Activated CD8-positive, alpha-beta memory T cell treated with anti-CD3 and anti-CD28 coated beads for 48 hours (primary cell): ENCODE data around the gene CHCHD6.
A peak's percentile ranks its signal among the peaks of the same experiment; 100 is the strongest.

ENCODE experiments used
- DNase-seq, 3 experiments: peaks; one replicate each; pipeline ENCODE4 v3.0.0-alpha.2; 2020; ENCODE audit warnings: low read depth in 2 of 3, low spot score in 2 of 3

CHCHD6 gene

DNA sequence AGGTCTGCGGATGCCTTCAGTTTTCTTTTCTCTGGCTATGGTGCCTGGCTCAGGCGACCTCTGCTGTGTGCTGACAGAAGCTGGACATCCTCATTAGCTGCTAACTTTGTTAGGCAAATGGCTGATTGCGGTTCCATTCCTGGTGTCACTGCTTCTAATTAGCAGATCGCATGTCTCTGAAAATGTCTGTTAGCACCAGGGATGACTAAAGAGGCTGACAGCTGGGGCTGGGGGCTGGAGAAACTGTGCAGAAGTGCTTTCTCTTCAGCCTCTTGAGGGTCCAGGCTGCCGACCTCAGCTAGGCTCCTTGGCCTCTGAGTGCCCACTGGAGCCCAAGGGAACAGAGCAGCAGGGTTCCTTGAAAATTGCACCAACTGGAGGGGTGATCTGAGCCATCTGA is 39.3 kb downstream of the CHCHD6 start:
- DNase-seq: no peak

GRCh38 chr3:126743781-126744180 is 39.7 kb downstream of the CHCHD6 start:
- DNase-seq: no peak

- DNase-seq: no peak
Measured at GRCh38 chr3:126745760-126746394, 41.8 kb downstream of the CHCHD6 start.

- DNase-seq: no peak
Measured at GRCh38 chr3:126746395-126747177, 42.5 kb downstream of the CHCHD6 start.

GRCh38 chr3:126747768-126748167 is 43.7 kb downstream of the CHCHD6 start:
- no peak for DNase-seq

DNA sequence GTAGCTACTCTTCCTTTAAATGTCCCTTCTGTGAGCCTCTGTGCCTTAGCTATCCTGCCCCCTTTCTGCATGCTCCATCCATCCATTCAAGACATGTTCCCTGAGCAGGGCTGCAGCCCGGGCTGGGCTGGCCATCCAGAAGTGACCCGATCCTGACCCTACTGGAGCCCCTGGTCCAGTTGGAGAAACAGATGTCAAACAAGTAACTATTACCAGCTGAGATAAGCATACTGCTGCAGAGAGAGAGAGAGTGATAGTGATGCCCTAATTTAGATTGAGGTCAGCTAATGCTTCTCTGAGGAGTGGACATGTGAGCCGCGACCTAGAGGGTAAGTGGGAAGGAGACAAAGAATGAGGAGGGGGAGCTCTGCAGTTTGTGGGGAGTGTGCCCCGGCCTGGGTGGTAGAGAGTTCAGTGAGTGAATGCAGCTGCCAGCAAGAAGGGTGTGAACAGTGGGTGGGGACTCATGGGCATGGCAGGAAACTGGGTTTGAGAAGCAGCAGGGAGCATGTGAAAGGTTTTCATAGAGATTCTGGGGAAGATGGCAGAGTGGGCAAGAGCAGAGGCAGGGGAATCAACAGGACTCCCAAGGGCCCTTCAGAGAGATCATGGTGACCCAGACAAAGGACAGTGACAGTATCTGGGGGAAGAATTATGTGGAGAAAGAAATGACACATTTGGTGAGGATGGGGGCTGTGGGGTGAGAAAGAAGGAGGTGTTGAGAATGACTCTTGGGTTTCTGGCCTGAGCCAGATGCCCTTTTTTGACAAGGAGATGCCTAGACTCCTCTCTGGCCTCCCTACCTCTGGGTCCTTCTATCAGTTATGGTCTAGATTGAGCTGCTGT is 44.9 kb downstream of the CHCHD6 start:
- no peak for DNase-seq

- no peak for DNase-seq
Measured at GRCh38 chr3:126749547-126749875, 45.5 kb downstream of the CHCHD6 start.

DNA sequence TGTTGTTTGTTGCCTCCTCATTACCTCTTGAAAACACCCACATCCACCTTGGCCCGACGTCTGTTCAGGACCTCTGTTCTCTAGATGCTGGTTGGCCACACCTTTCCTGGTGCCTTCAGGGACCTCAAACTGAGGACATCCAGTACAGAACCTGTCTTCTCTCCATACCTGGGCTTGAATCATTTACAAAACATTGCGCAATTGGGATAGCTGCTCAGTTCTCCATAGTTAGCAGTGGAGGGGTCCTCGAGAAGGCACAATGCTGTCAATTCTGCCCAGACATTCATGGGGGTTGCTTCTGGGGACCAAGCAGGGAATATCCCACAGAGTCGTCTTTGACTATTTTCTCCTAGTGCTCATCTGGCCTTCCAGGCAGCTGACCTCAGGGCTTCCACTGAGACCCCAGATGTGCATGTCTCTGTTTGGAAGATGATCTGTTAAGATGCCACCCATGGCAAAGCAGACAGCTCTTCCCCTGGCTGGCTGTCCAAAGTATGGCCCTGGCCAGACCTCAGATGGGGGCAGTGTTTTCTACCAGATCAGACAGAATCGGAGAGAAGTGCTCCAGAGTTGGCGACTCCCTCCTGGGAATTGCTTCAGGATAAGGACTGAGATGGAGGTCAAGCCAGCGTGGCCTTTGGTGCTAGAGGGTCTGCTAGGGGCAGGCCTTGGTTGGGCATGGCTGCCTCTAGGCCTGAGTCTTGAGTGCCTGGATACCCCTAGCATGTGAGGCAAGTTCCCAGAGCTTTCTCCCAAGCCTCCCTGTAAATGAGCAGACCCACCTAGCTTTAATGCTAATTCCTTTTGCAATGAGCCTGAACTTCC is 46.1 kb downstream of the CHCHD6 start:
- DNase-seq: no peak

DNA sequence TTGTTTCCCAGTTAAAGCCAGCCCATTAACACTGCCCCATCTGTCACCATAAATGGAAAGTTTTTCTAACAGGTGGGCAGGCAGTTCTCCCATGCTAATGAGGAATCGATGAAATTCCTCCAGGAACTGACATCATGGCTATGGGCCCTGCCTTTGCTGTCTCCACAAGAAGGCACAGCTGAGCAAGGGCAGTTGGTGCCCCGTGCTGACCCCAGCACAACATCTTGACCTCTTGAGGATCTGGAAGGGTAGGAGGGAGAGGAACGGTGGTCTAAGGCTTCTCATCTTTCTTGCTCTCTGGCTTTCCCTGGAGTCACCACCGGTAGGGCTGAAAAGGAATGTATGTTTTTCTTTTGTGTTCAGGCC is 46.7 kb downstream of the CHCHD6 start:
- DNase-seq: no peak

GRCh38 chr3:126751611-126752302 is 47.7 kb downstream of the CHCHD6 start:
- DNase-seq: no peak

- DNase-seq: peak; percentile 10 to 23 (median 14)
Measured at GRCh38 chr3:126752303-126753190, 48.5 kb downstream of the CHCHD6 start.

DNA sequence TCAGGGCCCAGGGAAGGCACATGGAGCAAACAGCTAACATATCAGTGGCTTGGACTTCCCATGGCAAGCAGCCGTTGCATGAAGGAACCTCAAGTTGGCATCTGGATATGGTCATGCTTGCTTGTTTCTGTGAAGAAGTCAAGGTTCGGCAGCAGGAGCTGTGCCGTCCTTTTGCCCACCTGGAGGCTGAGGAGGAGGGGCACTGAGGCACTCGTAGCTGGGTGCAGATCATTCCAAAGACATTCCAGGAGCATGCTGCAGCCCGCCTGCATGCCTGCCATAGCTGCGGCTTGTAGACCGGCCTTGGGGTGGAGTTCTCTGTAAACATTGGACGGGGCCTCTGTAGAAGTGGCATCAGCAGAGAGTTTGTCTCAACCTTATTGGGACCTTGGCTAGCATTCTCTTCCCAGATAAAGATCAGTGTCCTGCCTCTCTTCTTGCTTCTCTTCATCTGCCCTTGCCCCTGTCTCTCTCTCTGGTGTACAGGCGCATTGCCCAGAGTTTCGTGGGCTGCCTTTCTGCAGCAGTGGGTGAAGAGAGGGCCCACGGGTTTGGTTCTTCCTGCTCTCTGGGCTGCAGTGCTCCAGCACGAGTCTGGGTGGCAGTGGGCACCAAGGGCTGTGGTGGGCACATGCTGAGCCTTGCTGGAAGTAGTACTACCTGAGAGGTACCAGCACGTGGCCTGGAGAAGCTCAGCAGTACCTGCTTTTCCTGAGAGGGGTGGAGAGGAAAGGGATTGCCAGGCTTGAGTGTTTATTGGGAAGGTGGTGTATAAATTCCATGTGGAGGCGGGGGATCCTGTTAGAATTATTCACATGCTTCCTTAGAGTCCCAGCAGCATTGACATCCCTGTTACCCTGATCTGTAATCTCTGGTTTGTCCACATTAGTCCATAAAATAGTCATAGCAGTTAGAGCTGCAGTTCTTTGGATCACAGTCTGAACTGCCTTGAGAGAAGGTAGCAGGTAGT is 49.4 kb downstream of the CHCHD6 start:
- no peak for DNase-seq

DNA sequence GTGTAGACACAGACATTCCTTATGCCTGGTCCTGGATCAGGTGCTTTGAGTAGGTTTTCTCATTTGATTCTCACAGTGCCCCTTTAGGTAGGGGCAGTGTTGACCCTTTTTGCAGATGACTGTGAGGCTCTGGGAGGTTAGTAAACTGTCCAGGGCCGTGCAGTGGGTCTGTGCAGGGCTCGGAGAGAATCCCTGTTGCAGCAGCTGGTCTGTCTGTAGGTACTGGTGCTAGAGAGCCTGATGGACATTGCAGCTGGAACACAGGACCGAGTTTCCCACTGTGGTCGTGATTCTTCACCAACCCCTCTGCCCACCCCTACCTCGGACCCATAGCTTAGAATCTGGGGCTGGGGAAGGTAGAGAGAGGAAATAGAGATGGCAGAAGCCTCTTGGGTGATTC is 51.8 kb downstream of the CHCHD6 start:
- DNase-seq: no peak

- no peak for DNase-seq
Measured at GRCh38 chr3:126758026-126758425, 54.0 kb downstream of the CHCHD6 start.

GRCh38 chr3:126758882-126759281 is 54.8 kb downstream of the CHCHD6 start:
- DNase-seq: no peak

DNA sequence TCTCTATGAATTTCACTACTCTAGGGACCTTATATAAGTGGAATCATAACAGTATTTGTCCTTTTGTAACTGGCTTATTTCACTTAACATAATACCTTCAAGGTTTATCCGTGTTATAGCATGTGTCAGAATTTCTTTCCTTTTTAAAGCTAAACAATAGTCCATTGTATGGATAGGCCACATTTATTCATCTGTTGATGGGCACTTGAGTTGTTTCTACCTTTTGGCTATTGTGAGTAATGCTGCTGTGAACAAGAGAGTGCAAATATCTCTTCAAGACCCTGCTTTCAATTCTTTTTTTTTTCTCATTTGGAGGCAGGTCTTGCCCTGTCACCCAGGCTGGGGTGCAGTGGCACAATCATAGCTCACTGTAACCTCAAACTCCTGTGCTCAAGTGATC is 56.5 kb downstream of the CHCHD6 start:
- no peak for DNase-seq

- no peak for DNase-seq
Measured at GRCh38 chr3:126763035-126763434, 59.0 kb downstream of the CHCHD6 start.
